Measurements from ENCODE around the gene RABL3.
"Not testable (repeated sequence)": the region's sequence is repeated elsewhere in the genome, so short reads cannot be mapped to it uniquely, and the experiment has no call there.

Gene RABL3

DNA sequence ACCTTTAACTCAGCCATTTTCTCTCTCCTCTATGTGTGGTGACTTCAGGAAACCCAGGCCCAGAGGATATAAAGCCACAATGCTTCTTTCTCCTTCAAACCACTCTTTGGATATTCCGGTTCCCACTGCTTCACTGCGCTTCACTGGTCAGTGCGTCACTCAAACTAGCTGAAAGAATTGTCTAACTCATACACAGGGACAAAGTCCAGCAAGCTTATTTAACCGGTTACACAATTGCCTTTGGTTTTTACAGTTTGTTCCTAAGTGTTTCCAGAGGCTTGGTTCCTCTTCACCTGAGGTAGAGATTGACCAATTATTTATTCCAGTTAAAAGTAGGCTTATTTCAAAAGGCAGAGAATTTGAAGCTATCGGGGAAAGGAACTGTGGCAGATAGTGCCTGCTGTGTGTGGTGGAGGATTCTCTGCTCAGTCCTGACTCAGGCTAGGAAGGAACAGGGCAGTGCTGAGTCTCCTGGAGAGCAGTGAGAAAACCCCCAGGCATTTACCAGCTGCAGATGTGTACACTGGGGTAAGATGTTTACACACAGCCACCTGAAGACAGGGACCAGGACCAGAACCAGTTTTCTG, 60.1 kb downstream of the RABL3 start, which contains the start of gene HGD:
TSS of gene HGD (minus strand) at position 145 of the 587 bp plus-strand sequence. CDS start at position 17, 128 bp downstream.
- DNase-seq (ENCODE audit: low spot score): no peak

DNA sequence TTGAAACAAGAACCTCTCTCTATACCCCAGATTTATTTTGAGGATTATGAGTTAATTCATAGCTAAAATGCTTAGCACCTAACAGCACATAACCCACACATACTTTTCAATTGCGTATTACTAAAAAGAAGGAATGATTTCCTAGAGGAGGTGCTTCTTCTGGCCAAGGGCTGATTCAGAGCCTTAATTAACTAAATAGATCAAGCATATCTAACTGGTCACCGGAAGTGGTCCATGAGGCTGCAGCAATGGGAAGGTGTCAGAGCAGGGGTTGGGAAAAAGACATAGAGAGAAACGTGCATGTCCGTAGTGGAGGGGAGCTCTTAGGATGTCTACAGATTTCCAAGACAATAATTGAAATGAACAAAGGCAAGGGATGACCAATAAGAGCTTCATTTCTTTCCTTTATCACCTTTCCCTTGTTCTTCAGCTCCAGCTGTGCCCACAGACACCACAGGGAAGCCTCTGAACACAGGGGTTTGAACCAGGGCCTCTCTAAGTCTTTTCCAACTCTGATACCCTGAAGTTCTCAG, 60.7 kb downstream of the RABL3 start:
- DNase-seq (ENCODE audit: low spot score): no peak

DNA sequence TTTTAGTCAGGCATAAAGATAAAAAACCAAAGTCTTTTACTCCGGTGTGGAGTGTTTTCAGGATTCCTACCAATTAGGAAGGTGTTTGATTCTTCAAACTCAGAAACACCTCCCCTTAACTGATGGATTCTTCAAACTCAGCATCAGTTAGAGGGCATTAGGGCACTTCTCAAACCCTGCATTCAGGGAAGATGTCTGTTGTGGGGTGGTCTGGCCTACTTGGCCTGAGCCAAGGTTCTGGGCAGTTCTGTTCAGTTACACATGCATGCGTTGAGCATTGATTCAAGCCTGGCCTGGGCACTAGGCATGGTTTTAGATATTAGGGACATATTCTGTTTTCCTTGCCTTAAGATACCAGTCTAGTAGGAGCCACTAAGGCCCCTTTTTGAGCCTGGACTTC, 61.3 kb downstream of the RABL3 start:
- DNase-seq (ENCODE audit: low spot score): no peak

GRCh38 chr3:120680193-120680894, 62.0 kb downstream of the RABL3 start:
- DNase-seq (ENCODE audit: low spot score): no peak

- DNase-seq (ENCODE audit: low spot score): no peak
Observed at GRCh38 chr3:120678984-120679383, 63.3 kb downstream of the RABL3 start.

- peak; percentile 25 for DNase-seq (ENCODE audit: low spot score)
Observed at GRCh38 chr3:120678331-120678947, 63.9 kb downstream of the RABL3 start.

DNA sequence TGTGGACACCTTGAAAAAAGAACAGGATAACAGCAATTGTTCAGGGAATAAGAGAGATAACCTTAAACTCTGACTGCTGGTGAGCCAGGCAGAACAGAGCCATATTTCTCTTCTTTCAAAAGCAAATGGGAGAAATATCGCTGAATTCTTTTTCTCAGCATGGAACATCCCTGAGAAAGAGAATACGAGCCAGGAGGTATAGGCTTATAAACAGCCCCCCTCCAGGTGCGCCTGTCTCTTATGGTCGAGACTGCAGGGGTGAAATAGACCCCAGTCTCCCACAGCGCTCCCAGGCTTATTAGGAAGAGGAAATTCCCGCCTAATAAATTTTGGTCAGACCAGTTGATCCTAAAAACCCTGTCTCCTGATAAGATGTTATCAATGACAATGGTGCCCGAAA, 65.1 kb downstream of the RABL3 start:
- not testable (repeated sequence) for DNase-seq (ENCODE audit: low spot score)

DNA sequence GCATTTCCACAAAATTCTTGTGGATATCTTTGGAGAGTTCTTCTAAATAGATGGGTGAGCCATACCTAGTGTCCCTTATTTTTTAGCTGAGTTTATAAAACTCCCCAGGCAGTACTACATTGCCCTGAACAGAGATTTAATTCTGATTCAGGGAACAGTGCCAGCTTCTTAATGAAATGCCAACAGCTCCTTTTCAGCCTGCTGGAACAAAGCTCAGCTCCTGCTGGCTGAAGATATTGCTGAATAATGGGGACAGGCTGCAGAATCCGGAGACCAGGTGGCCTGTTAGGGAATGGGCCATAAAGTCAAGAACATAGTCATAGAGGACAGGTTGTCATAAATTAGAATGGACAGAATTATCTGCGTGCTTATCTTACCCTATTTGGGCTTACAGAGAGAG, 69.2 kb downstream of the RABL3 start:
- no peak for DNase-seq (ENCODE audit: low spot score)

DNA sequence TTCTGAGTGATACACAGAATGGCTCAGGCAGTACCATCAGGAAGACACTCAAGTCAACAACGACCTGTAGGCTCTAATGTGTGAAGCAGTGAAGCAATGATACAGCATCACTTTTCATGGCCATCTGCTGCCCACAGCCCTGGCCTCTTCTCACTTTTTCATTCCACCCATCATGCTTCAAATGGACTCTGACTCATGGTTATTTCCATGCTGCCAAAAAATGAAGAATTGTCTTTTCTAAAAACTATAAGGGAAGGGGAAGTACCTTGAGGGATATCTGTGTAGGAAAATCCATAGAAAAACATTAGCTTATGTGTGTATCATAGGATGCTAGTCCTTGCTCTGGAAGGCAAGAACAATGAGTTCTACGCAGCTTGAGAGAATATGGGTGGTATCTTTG, 71.7 kb downstream of the RABL3 start:
- DNase-seq (ENCODE audit: low spot score): no peak

GRCh38 chr3:120664926-120665325, 77.4 kb downstream of the RABL3 start:
- DNase-seq (ENCODE audit: low spot score): no peak

- no peak for DNase-seq (ENCODE audit: low spot score)
Observed at GRCh38 chr3:120661945-120662344, 80.4 kb downstream of the RABL3 start.

GRCh38 chr3:120661106-120661905, 81.0 kb downstream of the RABL3 start:
- no peak for DNase-seq (ENCODE audit: low spot score)

- no peak for DNase-seq (ENCODE audit: low spot score)
Observed at GRCh38 chr3:120659834-120660233, 82.5 kb downstream of the RABL3 start.

DNA sequence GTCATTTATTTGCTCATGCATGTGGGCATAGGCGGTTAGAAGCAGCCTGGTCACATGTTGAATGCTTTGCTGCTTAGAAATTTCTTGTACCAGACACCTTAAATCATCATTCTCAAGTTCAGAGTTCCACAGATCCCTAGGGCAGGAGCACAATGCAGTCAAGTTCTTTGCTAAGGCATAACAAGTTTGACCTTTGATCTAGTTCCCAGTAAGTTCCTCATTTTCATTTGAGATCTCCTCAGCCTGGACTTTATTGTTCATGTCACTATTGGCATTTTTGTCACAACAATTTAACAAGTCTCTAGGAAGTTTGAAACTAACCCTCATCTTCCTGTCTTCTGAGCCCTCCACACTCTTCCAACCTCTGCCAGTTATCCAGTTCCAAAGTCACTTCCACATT, 83.0 kb downstream of the RABL3 start:
- no peak for DNase-seq (ENCODE audit: low spot score)

GRCh38 chr3:120652896-120653545, 89.3 kb downstream of the RABL3 start:
- no peak for DNase-seq (ENCODE audit: low spot score)

DNA sequence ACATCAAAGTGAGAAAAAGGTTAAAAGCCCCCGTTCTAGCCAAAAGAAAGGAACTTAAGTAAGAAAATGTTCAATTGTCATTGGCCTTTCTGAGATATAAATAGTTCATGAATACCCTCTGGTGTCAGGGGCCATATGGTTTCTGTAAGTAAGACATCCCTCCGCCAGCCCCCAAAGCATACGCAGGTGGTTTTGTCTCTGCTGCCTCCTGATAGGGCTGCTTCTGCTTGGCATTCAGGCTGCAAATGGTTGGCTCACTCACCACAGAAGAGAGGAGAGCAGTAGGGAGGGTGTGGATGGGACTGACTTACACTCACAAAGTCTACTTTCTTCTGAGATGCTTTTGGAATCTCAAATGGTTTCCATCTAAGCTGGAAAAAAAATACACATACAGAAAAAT, 90.0 kb downstream of the RABL3 start:
- no peak for DNase-seq (ENCODE audit: low spot score)

DNA sequence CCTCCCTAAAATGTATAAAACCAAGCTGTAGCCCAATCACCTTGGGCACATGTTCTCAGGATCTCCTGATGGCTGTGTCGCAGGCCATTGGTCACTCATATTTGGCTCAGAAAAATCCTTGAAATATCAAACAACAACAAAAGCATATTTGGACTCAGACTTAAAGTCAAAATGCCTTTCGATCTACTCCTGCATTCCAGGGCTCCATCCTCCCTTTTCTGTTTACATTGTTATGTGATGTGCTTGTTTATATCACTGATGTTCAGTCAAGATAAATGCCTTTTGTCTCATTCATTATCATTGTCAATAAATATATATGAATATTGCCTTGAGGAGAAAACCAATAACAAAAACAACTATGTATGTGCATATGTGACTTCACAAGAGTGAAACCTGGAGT, 92.0 kb downstream of the RABL3 start:
- DNase-seq (ENCODE audit: low spot score): no peak

- DNase-seq (ENCODE audit: low spot score): no peak
Observed at GRCh38 chr3:120649830-120650233, 92.5 kb downstream of the RABL3 start.

- no peak for DNase-seq (ENCODE audit: low spot score)
Observed at GRCh38 chr3:120648290-120648689, 94.0 kb downstream of the RABL3 start.

- no peak for DNase-seq (ENCODE audit: low spot score)
Observed at GRCh38 chr3:120646771-120647432, 95.4 kb downstream of the RABL3 start.
